Mesenchymal stem cell (in vitro differentiated cells and primary cell): ENCODE results near the gene KCNH2.

Source experiments
- DNase-seq: peaks from one replicate; pipeline ENCODE4 v3.0.0-alpha.2; 2013
- H2AFZ ChIP-seq: one replicate; pipeline ENCODE4 v1.6.1; 2013; ENCODE audit warnings: low read depth, mild to moderate bottlenecking, control low read depth, inconsistent platforms, low read length, moderate library complexity
- H2AK5ac ChIP-seq: 2 replicates; pipeline ENCODE4 v1.6.1; 2013; ENCODE audit warnings: low read length, moderate library complexity, mild to moderate bottlenecking, inconsistent platforms; ENCODE audit not compliant: severe bottlenecking
- H2BK120ac ChIP-seq: one replicate; pipeline ENCODE4 v1.6.1; 2013; ENCODE audit warnings: low read depth, mild to moderate bottlenecking, inconsistent platforms, low read length, moderate library complexity
- H2BK12ac ChIP-seq, 2 experiments: one replicate each; pipeline ENCODE4 v1.6.1; 2013; ENCODE audit warnings: inconsistent platforms in 2 of 2, low read length in 2 of 2, mild to moderate bottlenecking in 2 of 2, moderate library complexity in 2 of 2, control low read depth in 1 of 2
- H2BK15ac ChIP-seq: one replicate; pipeline ENCODE4 v1.6.1; 2013; ENCODE audit warnings: mild to moderate bottlenecking, low read depth, inconsistent platforms; ENCODE audit not compliant: poor library complexity, severe bottlenecking
- H2BK5ac ChIP-seq: 2 replicates; pipeline ENCODE4 v1.6.1; 2013; ENCODE audit warnings: low read depth, mild to moderate bottlenecking, low read length, control low read depth, inconsistent platforms; ENCODE audit not compliant: poor library complexity, severe bottlenecking
- H3K14ac ChIP-seq, 2 experiments: one replicate each; pipeline ENCODE4 v1.6.1; 2013; ENCODE audit warnings: inconsistent platforms in 2 of 2, low read length in 2 of 2, control low read depth in 1 of 2, mild to moderate bottlenecking in 1 of 2, moderate library complexity in 1 of 2
- H3K18ac ChIP-seq, 2 experiments: one replicate each; pipeline ENCODE4 v1.6.1; 2013; ENCODE audit warnings: inconsistent platforms in 2 of 2, low read length in 2 of 2, control low read depth in 1 of 2, low read depth in 1 of 2, mild to moderate bottlenecking in 1 of 2
- H3K23ac ChIP-seq, 2 experiments: one replicate each; pipeline ENCODE4 v1.6.1; 2013; ENCODE audit warnings: inconsistent platforms in 2 of 2, low read length in 2 of 2, mild to moderate bottlenecking in 2 of 2, moderate library complexity in 2 of 2, control low read depth in 1 of 2
- H3K27ac ChIP-seq: 2 replicates; pipeline ENCODE4 v1.5.1; 2013; ENCODE audit warnings: mild to moderate bottlenecking, moderate library complexity, low read length, control low read depth, inconsistent platforms; ENCODE audit not compliant: poor library complexity, severe bottlenecking
- H3K27me3 ChIP-seq, 2 experiments: 2 replicates each; pipeline versions ENCODE4 v1.6.1 to v1.7.0; 2013; ENCODE audit warnings: low read length in 2 of 2, mild to moderate bottlenecking in 2 of 2, moderate library complexity in 2 of 2, control low read depth in 1 of 2, inconsistent platforms in 1 of 2; ENCODE audit not compliant: control insufficient read depth in 1 of 2, insufficient read depth in 1 of 2
- H3K36me3 ChIP-seq, 2 experiments: 2 replicates each; pipeline versions ENCODE4 v1.6.1 to v1.7.0; 2013; ENCODE audit warnings: low read length in 2 of 2, control low read depth in 1 of 2, inconsistent platforms in 1 of 2, low read depth in 1 of 2, mild to moderate bottlenecking in 1 of 2; ENCODE audit not compliant: insufficient read depth in 2 of 2, control insufficient read depth in 1 of 2
- H3K4ac ChIP-seq, 2 experiments: one replicate each; pipeline ENCODE4 v1.6.1; 2013; ENCODE audit warnings: inconsistent platforms in 2 of 2, low read length in 2 of 2, mild to moderate bottlenecking in 2 of 2, moderate library complexity in 2 of 2, control low read depth in 1 of 2, low read depth in 1 of 2
- H3K4me1 ChIP-seq: 2 replicates; pipeline ENCODE4 v1.6.1; 2013; ENCODE audit warnings: low read depth, low read length, control low read depth; ENCODE audit not compliant: control insufficient read depth, insufficient read depth
- H3K4me2 ChIP-seq: 2 replicates; pipeline ENCODE4 v1.6.1; 2013; ENCODE audit warnings: low read length, mild to moderate bottlenecking, inconsistent platforms; ENCODE audit not compliant: poor library complexity, severe bottlenecking
- H3K4me3 ChIP-seq, 2 experiments: 2 replicates each; pipeline versions ENCODE4 v1.5.1 to v1.7.0; 2013; ENCODE audit warnings: low read length in 2 of 2, mild to moderate bottlenecking in 2 of 2, control low read depth in 1 of 2, low read depth in 1 of 2; ENCODE audit not compliant: insufficient read depth in 1 of 2
- H3K79me1 ChIP-seq: replicated peaks from 2 replicates; pipeline ENCODE4 v1.6.1; 2013; ENCODE audit warnings: mild to moderate bottlenecking, control low read depth, low read length, inconsistent platforms; ENCODE audit not compliant: poor library complexity, severe bottlenecking
- H3K9ac ChIP-seq: 2 replicates; pipeline ENCODE4 v1.7.0; 2013; ENCODE audit warnings: mild to moderate bottlenecking, low read length, moderate library complexity
- H3K9me3 ChIP-seq: 2 replicates; pipeline ENCODE4 v1.7.0; 2013; ENCODE audit warnings: mild to moderate bottlenecking, low read length; ENCODE audit not compliant: control insufficient read depth
- H4K8ac ChIP-seq: one replicate; pipeline ENCODE4 v1.6.1; 2013; ENCODE audit warnings: inconsistent platforms, mild to moderate bottlenecking, low read length, moderate library complexity
- H4K91ac ChIP-seq: one replicate; pipeline ENCODE4 v1.6.1; 2013; ENCODE audit warnings: mild to moderate bottlenecking, low read length, inconsistent platforms
- WGBS: methylation state at CpG from one replicate; pipeline ENCODE4 v1.1.7; 2013; ENCODE audit warnings: mixed read lengths; 5-methylcytosine and 5-hydroxymethylcytosine counted together

The KCNH2 gene

GRCh38 chr7:151016942-151017341 is 38.8 kb upstream of the KCNH2 start:
- H2AFZ ChIP-seq, result no peak overlapping the region
- no peak overlapping the region for H3K14ac ChIP-seq
- no peak overlapping the region for H4K8ac ChIP-seq
- no peak overlapping the region for H3K23ac ChIP-seq
- no peaks in the 10 kb centered on the region for H3K9me3 ChIP-seq
- peaks cover 14% of the 10 kb centered on the region for H3K4me1 ChIP-seq
- no peak overlapping the region for H2BK5ac ChIP-seq
- H4K91ac ChIP-seq, result no peak overlapping the region
- no peak overlapping the region for H3K18ac ChIP-seq
- no peak overlapping the region for H2AK5ac ChIP-seq
- WGBS, result 89% methylated on average over 15 of the region's 15 CpGs
- DNase-seq, result no peak
- no peak overlapping the region for H2BK15ac ChIP-seq
- no peak overlapping the region for H2BK120ac ChIP-seq
- no peaks in the 10 kb centered on the region for H3K36me3 ChIP-seq
- no peak overlapping the region for H2BK12ac ChIP-seq
- H3K27me3 ChIP-seq, result peaks cover 59 to 70% of the 10 kb centered on the region in 2 experiments
- no peak overlapping the region for H3K4me2 ChIP-seq
- H3K79me1 ChIP-seq, result no peaks in the 10 kb centered on the region
- H3K4me3 ChIP-seq, result no peak overlapping the region
- no peak overlapping the region for H3K4ac ChIP-seq
- H3K9ac ChIP-seq, result no peak overlapping the region
- no peak overlapping the region for H3K27ac ChIP-seq

GRCh38 chr7:151016505-151016904 is 38.4 kb upstream of the KCNH2 start:
- Histone ChIP-seq H3K27me3 (peaks cover 59 to 74% of the 10 kb centered on the region in 2 experiments), H2BK12ac (no peak overlapping the region), H3K4ac (peak overlapping the region in 1 of 2 experiments; percentile 51), H2AK5ac (no peak overlapping the region), H3K27ac (no peak overlapping the region), H2BK5ac (no peak overlapping the region), H3K4me2 (no peak overlapping the region), H3K23ac (no peak overlapping the region), H3K14ac (peak overlapping the region in 1 of 2 experiments; percentile 12), H3K9me3 (no peaks in the 10 kb centered on the region), H2AFZ (no peak overlapping the region), H2BK120ac (no peak overlapping the region), H3K4me3 (no peak overlapping the region), H3K9ac (no peak overlapping the region), H3K36me3 (no peaks in the 10 kb centered on the region), H3K79me1 (no peaks in the 10 kb centered on the region), H3K18ac (peak overlapping the region in 1 of 2 experiments; percentile 12), H4K91ac (no peak overlapping the region), H4K8ac (no peak overlapping the region), H3K4me1 (peaks cover 14% of the 10 kb centered on the region), H2BK15ac (no peak overlapping the region)
- no peak for DNase-seq
- WGBS, result 87% methylated on average over 8 of the region's 8 CpGs

- Histone ChIP-seq H4K8ac (no peak overlapping the region), H3K79me1 (no peaks in the 10 kb centered on the region), H3K4me2 (no peak overlapping the region), H2BK5ac (no peak overlapping the region), H3K4me3 (no peak overlapping the region), H3K27ac (no peak overlapping the region), H3K27me3 (peaks cover 56 to 69% of the 10 kb centered on the region in 2 experiments), H3K23ac (peak overlapping the region in 1 of 2 experiments; percentile 40), H3K18ac (no peak overlapping the region), H3K9me3 (no peaks in the 10 kb centered on the region), H3K36me3 (no peaks in the 10 kb centered on the region), H2AK5ac (no peak overlapping the region), H3K4ac (no peak overlapping the region), H2BK15ac (no peak overlapping the region), H3K9ac (no peak overlapping the region), H3K14ac (no peak overlapping the region), H2AFZ (no peak overlapping the region), H3K4me1 (peaks cover 14% of the 10 kb centered on the region), H4K91ac (peak overlapping the region; percentile 45), H2BK12ac (no peak overlapping the region), H2BK120ac (no peak overlapping the region)
- no peak for DNase-seq
- WGBS, result 94% methylated on average over 4 of the region's 5 CpGs
Observed at GRCh38 chr7:151015967-151016366, 37.8 kb upstream of the KCNH2 start.

GRCh38 chr7:151014950-151015349 is 36.8 kb upstream of the KCNH2 start:
- Histone ChIP-seq H3K4me1 (peaks cover 21% of the 10 kb centered on the region), H3K4me3 (no peak overlapping the region), H4K91ac (no peak overlapping the region), H3K4ac (no peak overlapping the region), H3K9me3 (no peaks in the 10 kb centered on the region), H3K27me3 (peaks cover 54 to 59% of the 10 kb centered on the region in 2 experiments), H3K23ac (no peak overlapping the region), H3K18ac (no peak overlapping the region), H2BK12ac (no peak overlapping the region), H2AFZ (no peak overlapping the region), H3K36me3 (no peaks in the 10 kb centered on the region), H4K8ac (no peak overlapping the region), H3K9ac (no peak overlapping the region), H2BK15ac (no peak overlapping the region), H3K79me1 (no peaks in the 10 kb centered on the region), H3K4me2 (no peak overlapping the region), H2BK120ac (no peak overlapping the region), H2AK5ac (no peak overlapping the region), H3K27ac (no peak overlapping the region), H3K14ac (no peak overlapping the region), H2BK5ac (no peak overlapping the region)
- DNase-seq, result no peak
- 87% methylated on average over 8 of the region's 8 CpGs for WGBS
